SK-N-MC (cell line): ENCODE data around the gene DGKD.

Experiments used
- EZH2 ChIP-seq: fragments of 200-600 bp; sonication (generic); IDR thresholded peaks from one replicate; pipeline ENCODE4 v1.6.1; 2017; ENCODE audit warnings: antibody characterized with exemption
- FOXP2 ChIP-seq: optimal IDR thresholded peaks from 2 replicates; pipeline ENCODE3; 2011; ENCODE audit warnings: mild to moderate bottlenecking, moderate library complexity; ENCODE audit not compliant: insufficient read depth; ENCODE audit errors: extremely low read length, control extremely low read depth
- POLR2AphosphoS5 ChIP-seq: IDR thresholded peaks from 2 replicates; pipeline ENCODE4 v1.6.1; 2012; ENCODE audit warnings: mild to moderate bottlenecking, low read depth, low read length, borderline replicate concordance

GRCh38 chr2:233434666-233435330 lies 80.5 kb downstream of the DGKD start:
- TF ChIP-seq POLR2AphosphoS5 (no peak), EZH2 (no peak), FOXP2 (no peak)
